HG02759 (cell line): ENCODE results near the gene GOT2.
A peak's percentile ranks its signal among the peaks of the same experiment; 100 is the strongest.
"Not testable (repeated sequence)": the region's sequence is repeated elsewhere in the genome, so short reads cannot be mapped to it uniquely, and the experiment has no call there.

ENCODE experiments used
- ATAC-seq: cut with Tn5 transposase; IDR thresholded peaks from one replicate; pipeline ENCODE4 v1.9.1; 2021; ENCODE audit warnings: mild to moderate bottlenecking, moderate library complexity; ENCODE audit not compliant: unreplicated experiment

Gene GOT2

GRCh38 chr16:58733671-58734458 lies at the start of gene GOT2:
Gene GOT2 (minus strand): TSS chr16:58734316. CDS start chr16:58734228, 88 bp downstream.
- ATAC-seq = peak; percentile 94

- ATAC-seq = not testable (repeated sequence)
Measured at GRCh38 chr16:58779291-58779690, 45.2 kb upstream of the GOT2 start.

- ATAC-seq = no peak
Measured at GRCh38 chr16:58773870-58774269, 39.8 kb upstream of the GOT2 start.

- no peak for ATAC-seq
Measured at GRCh38 chr16:58768145-58768544, 34.0 kb upstream of the GOT2 start.

GRCh38 chr16:58767581-58767980 lies 33.5 kb upstream of the GOT2 start:
- ATAC-seq = no peak

GRCh38 chr16:58756650-58757332 lies 22.7 kb upstream of the GOT2 start:
- ATAC-seq = no peak

GRCh38 chr16:58755989-58756649 lies 22.0 kb upstream of the GOT2 start:
- peak; percentile 98 for ATAC-seq

GRCh38 chr16:58753711-58754134 lies 19.6 kb upstream of the GOT2 start:
- no peak for ATAC-seq

- ATAC-seq = no peak
Measured at GRCh38 chr16:58744497-58744896, 10.4 kb upstream of the GOT2 start.

- ATAC-seq = no peak
Measured at GRCh38 chr16:58741976-58742375, 7.9 kb upstream of the GOT2 start.

- no peak for ATAC-seq
Measured at GRCh38 chr16:58741166-58741565, 7.0 kb upstream of the GOT2 start.

- ATAC-seq = no peak
Measured at GRCh38 chr16:58738672-58739296, 4.7 kb upstream of the GOT2 start.

GRCh38 chr16:58736341-58736740 lies 2.2 kb upstream of the GOT2 start:
- ATAC-seq = not testable (repeated sequence)

GRCh38 chr16:58734459-58734787 lies 307 bp upstream of the GOT2 start:
- ATAC-seq = no peak

GRCh38 chr16:58733248-58733670 lies 857 bp downstream of the GOT2 start:
- no peak for ATAC-seq

- peak; percentile 37 for ATAC-seq
Measured at GRCh38 chr16:58732545-58733247, 1.4 kb downstream of the GOT2 start.

GRCh38 chr16:58730724-58731370 lies 3.3 kb downstream of the GOT2 start:
- ATAC-seq = no peak

GRCh38 chr16:58727796-58728568 lies 6.1 kb downstream of the GOT2 start:
- no peak for ATAC-seq

GRCh38 chr16:58727028-58727781 lies 6.9 kb downstream of the GOT2 start:
- no peak for ATAC-seq
